ENCODE measurements around the gene ZGPAT.

ZGPAT gene

GRCh38 chr20:63766695-63767426 lies 59.0 kb downstream of the ZGPAT start:
- no peak overlapping the region for H3K27ac ChIP-seq (ENCODE audit: low read length)
- no peaks in the 10 kb centered on the region for H3K27me3 ChIP-seq (ENCODE audit: low read depth, low read length)
- H3K9me3 ChIP-seq (ENCODE audit: control insufficient read depth in 1 of 2, low read length in 2 of 2), result no peaks in the 10 kb centered on the region
- H3K4me3 ChIP-seq (ENCODE audit: low read depth in 1 of 2, low read length in 2 of 2), result no peak overlapping the region
- peaks cover 0 to 8% of the 10 kb centered on the region in 2 donors for H3K36me3 ChIP-seq (ENCODE audit: control insufficient read depth in 1 of 2, insufficient read depth in 2 of 2, low read length in 2 of 2)
- H3K4me1 ChIP-seq (ENCODE audit: control insufficient read depth in 1 of 2, insufficient read depth in 2 of 2, low read length in 2 of 2), result no peaks in the 10 kb centered on the region

GRCh38 chr20:63767456-63767855 lies 59.6 kb downstream of the ZGPAT start:
- no peaks in the 10 kb centered on the region for H3K9me3 ChIP-seq (ENCODE audit: control insufficient read depth in 1 of 2, low read length in 2 of 2)
- peaks cover 0 to 8% of the 10 kb centered on the region in 2 donors for H3K36me3 ChIP-seq (ENCODE audit: control insufficient read depth in 1 of 2, insufficient read depth in 2 of 2, low read length in 2 of 2)
- H3K4me3 ChIP-seq (ENCODE audit: low read depth in 1 of 2, low read length in 2 of 2), result no peak overlapping the region
- no peak overlapping the region for H3K27ac ChIP-seq (ENCODE audit: low read length)
- no peaks in the 10 kb centered on the region for H3K4me1 ChIP-seq (ENCODE audit: control insufficient read depth in 1 of 2, insufficient read depth in 2 of 2, low read length in 2 of 2)
- H3K27me3 ChIP-seq (ENCODE audit: low read depth, low read length), result no peaks in the 10 kb centered on the region

- Histone ChIP-seq H3K9me3 (ENCODE audit: control insufficient read depth in 1 of 2, low read length in 2 of 2) (no peaks in the 10 kb centered on the region), H3K27me3 (ENCODE audit: low read depth, low read length) (no peaks in the 10 kb centered on the region), H3K27ac (ENCODE audit: low read length) (no peak overlapping the region), H3K4me3 (ENCODE audit: low read depth in 1 of 2, low read length in 2 of 2) (no peak overlapping the region), H3K4me1 (ENCODE audit: control insufficient read depth in 1 of 2, insufficient read depth in 2 of 2, low read length in 2 of 2) (no peaks in the 10 kb centered on the region), H3K36me3 (ENCODE audit: control insufficient read depth in 1 of 2, insufficient read depth in 2 of 2, low read length in 2 of 2) (peaks cover 0 to 8% of the 10 kb centered on the region in 2 donors)
These were observed 60.0 kb downstream of the ZGPAT start for GRCh38 chr20:63767886-63768285.

- Histone ChIP-seq H3K27ac (ENCODE audit: low read length) (no peak overlapping the region), H3K27me3 (ENCODE audit: low read depth, low read length) (no peaks in the 10 kb centered on the region), H3K9me3 (ENCODE audit: control insufficient read depth in 1 of 2, low read length in 2 of 2) (no peaks in the 10 kb centered on the region), H3K36me3 (ENCODE audit: control insufficient read depth in 1 of 2, insufficient read depth in 2 of 2, low read length in 2 of 2) (peaks cover 0 to 8% of the 10 kb centered on the region in 2 donors), H3K4me1 (ENCODE audit: control insufficient read depth in 1 of 2, insufficient read depth in 2 of 2, low read length in 2 of 2) (no peaks in the 10 kb centered on the region), H3K4me3 (ENCODE audit: low read depth in 1 of 2, low read length in 2 of 2) (no peak overlapping the region)
These were observed 61.0 kb downstream of the ZGPAT start for GRCh38 chr20:63768591-63769515.

GRCh38 chr20:63769891-63770474 lies 62.1 kb downstream of the ZGPAT start:
- H3K27me3 ChIP-seq (ENCODE audit: low read depth, low read length), result no peaks in the 10 kb centered on the region
- H3K36me3 ChIP-seq (ENCODE audit: control insufficient read depth in 1 of 2, insufficient read depth in 2 of 2, low read length in 2 of 2), result peaks cover 0 to 8% of the 10 kb centered on the region in 2 donors
- no peak overlapping the region for H3K4me3 ChIP-seq (ENCODE audit: low read depth in 1 of 2, low read length in 2 of 2)
- H3K9me3 ChIP-seq (ENCODE audit: control insufficient read depth in 1 of 2, low read length in 2 of 2), result no peaks in the 10 kb centered on the region
- H3K4me1 ChIP-seq (ENCODE audit: control insufficient read depth in 1 of 2, insufficient read depth in 2 of 2, low read length in 2 of 2), result peaks cover 0 to under 1% of the 10 kb centered on the region in 2 donors
- no peak overlapping the region for H3K27ac ChIP-seq (ENCODE audit: low read length)

- no peak overlapping the region for H3K27ac ChIP-seq (ENCODE audit: low read length)
These were observed 63.3 kb downstream of the ZGPAT start for GRCh38 chr20:63771046-63771707.

GRCh38 chr20:63772781-63773518 lies 65.1 kb downstream of the ZGPAT start:
- H3K27me3 ChIP-seq (ENCODE audit: low read depth, low read length), result no peaks in the 10 kb centered on the region
- H3K27ac ChIP-seq (ENCODE audit: low read length), result no peak overlapping the region
- H3K9me3 ChIP-seq (ENCODE audit: control insufficient read depth in 1 of 2, low read length in 2 of 2), result no peaks in the 10 kb centered on the region
- H3K4me3 ChIP-seq (ENCODE audit: low read depth in 1 of 2, low read length in 2 of 2), result no peak overlapping the region
- H3K36me3 ChIP-seq (ENCODE audit: control insufficient read depth in 1 of 2, insufficient read depth in 2 of 2, low read length in 2 of 2), result peaks cover 0 to 8% of the 10 kb centered on the region in 2 donors
- H3K4me1 ChIP-seq (ENCODE audit: control insufficient read depth in 1 of 2, insufficient read depth in 2 of 2, low read length in 2 of 2), result peaks cover 0 to 8% of the 10 kb centered on the region in 2 donors

More at GRCh38 chr20:63771046-63771707, 63.3 kb downstream of the ZGPAT start:
- H3K4me3 ChIP-seq (ENCODE audit: low read depth in 1 of 2, low read length in 2 of 2), result no peak overlapping the region
- H3K4me1 ChIP-seq (ENCODE audit: control insufficient read depth in 1 of 2, insufficient read depth in 2 of 2, low read length in 2 of 2), result peaks cover 0 to 8% of the 10 kb centered on the region in 2 donors
- peaks cover 0 to 8% of the 10 kb centered on the region in 2 donors for H3K36me3 ChIP-seq (ENCODE audit: control insufficient read depth in 1 of 2, insufficient read depth in 2 of 2, low read length in 2 of 2)
- H3K27me3 ChIP-seq (ENCODE audit: low read depth, low read length), result no peaks in the 10 kb centered on the region
- H3K9me3 ChIP-seq (ENCODE audit: control insufficient read depth in 1 of 2, low read length in 2 of 2), result no peaks in the 10 kb centered on the region

- Histone ChIP-seq H3K4me1 (ENCODE audit: control insufficient read depth in 1 of 2, insufficient read depth in 2 of 2, low read length in 2 of 2) (peaks cover 0 to 8% of the 10 kb centered on the region in 2 donors), H3K9me3 (ENCODE audit: control insufficient read depth in 1 of 2, low read length in 2 of 2) (no peaks in the 10 kb centered on the region), H3K27me3 (ENCODE audit: low read depth, low read length) (no peaks in the 10 kb centered on the region), H3K27ac (ENCODE audit: low read length) (no peak overlapping the region), H3K36me3 (ENCODE audit: control insufficient read depth in 1 of 2, insufficient read depth in 2 of 2, low read length in 2 of 2) (peaks cover 0 to 8% of the 10 kb centered on the region in 2 donors), H3K4me3 (ENCODE audit: low read depth in 1 of 2, low read length in 2 of 2) (no peak overlapping the region)
These were observed 65.9 kb downstream of the ZGPAT start for GRCh38 chr20:63773571-63774241.

- H3K27me3 ChIP-seq (ENCODE audit: low read depth, low read length), result no peaks in the 10 kb centered on the region
- H3K9me3 ChIP-seq (ENCODE audit: control insufficient read depth in 1 of 2, low read length in 2 of 2), result no peaks in the 10 kb centered on the region
- H3K4me3 ChIP-seq (ENCODE audit: low read depth in 1 of 2, low read length in 2 of 2), result no peak overlapping the region
- H3K4me1 ChIP-seq (ENCODE audit: control insufficient read depth in 1 of 2, insufficient read depth in 2 of 2, low read length in 2 of 2), result peaks cover 0 to 8% of the 10 kb centered on the region in 2 donors
- H3K36me3 ChIP-seq (ENCODE audit: control insufficient read depth in 1 of 2, insufficient read depth in 2 of 2, low read length in 2 of 2), result peaks cover 0 to 2% of the 10 kb centered on the region in 2 donors
- H3K27ac ChIP-seq (ENCODE audit: low read length), result no peak overlapping the region
These were observed 66.5 kb downstream of the ZGPAT start for GRCh38 chr20:63774306-63774705.
